Panc1 (cell line): Measurements from ENCODE around the gene PML. TPM values are rescaled to one million over a fixed set of nuclear protein-coding genes. Genes with fewer than 3 reads are reported as not detected.

ENCODE experiments used
- ATAC-seq: fragments of 200-7000 bp; cut with Tn5 transposase; 2 replicates; pipeline ENCODE4 v1.9.1; 2020; ENCODE audit warnings: mild to moderate bottlenecking, moderate library complexity
- BruUV-seq: library from RNA; stranded (reverse); fragments of 400-500 nt; replicated peaks from 2 replicates; lab custom pipeline; 2021; lab: Mats Ljungman, UMichigan
- CTCF ChIA-PET: fragments of 300-600 bp; sonication (Branson Sonifier 250); formaldehyde crosslinking; loops from one replicate; lab custom pipeline; 2022; ENCODE audit warnings: antibody characterized with exemption; lab: Charles Lee
- POLR2A ChIA-PET: fragments of 300-600 bp; sonication (Branson Sonifier 250); formaldehyde crosslinking; loops from one replicate; lab custom pipeline; 2022; ENCODE audit warnings: antibody characterized with exemption; lab: Charles Lee
- DNase-seq: peaks from one replicate; pipeline ENCODE4 v3.0.0-alpha.2; 2010; ENCODE audit warnings: low read depth, low spot score
- H3K27ac ChIP-seq: 2 replicates; pipeline ENCODE4 v1.5.1; 2011; ENCODE audit warnings: mild to moderate bottlenecking, low read length, inconsistent platforms
- H3K27me3 ChIP-seq: fragments of 200-500 bp; sonication (Bioruptor generic); 2 replicates; pipeline ENCODE4 v1.6.0; 2014; ENCODE audit warnings: low read length, inconsistent platforms; ENCODE audit not compliant: control insufficient read depth, insufficient read depth
- H3K36me3 ChIP-seq: fragments of 200-500 bp; sonication (Bioruptor generic); 2 replicates; pipeline ENCODE4 v1.5.1; 2014; ENCODE audit warnings: inconsistent platforms, mild to moderate bottlenecking, low read length, moderate library complexity; ENCODE audit not compliant: control insufficient read depth, insufficient read depth
- H3K4me1 ChIP-seq: 2 replicates; pipeline ENCODE4 v1.5.1; 2011; ENCODE audit warnings: inconsistent platforms, mild to moderate bottlenecking, low read length, moderate library complexity; ENCODE audit not compliant: control insufficient read depth, insufficient read depth
- H3K4me3 ChIP-seq, 2 experiments: 2 replicates each; pipeline ENCODE4 v1.5.1; 2011 to 2012; ENCODE audit warnings: low read depth in 2 of 2, low read length in 2 of 2, mild to moderate bottlenecking in 2 of 2, inconsistent platforms in 1 of 2, moderate library complexity in 1 of 2
- H3K9me3 ChIP-seq: fragments of 200-500 bp; sonication (Bioruptor generic); 2 replicates; pipeline ENCODE4 v1.5.1; 2014; ENCODE audit warnings: low read depth, mild to moderate bottlenecking, inconsistent platforms, low read length, moderate library complexity; ENCODE audit not compliant: control insufficient read depth, insufficient read depth
- POLR2AphosphoS5 ChIP-seq: IDR thresholded peaks from 2 replicates; pipeline ENCODE4 v1.6.1; 2012; ENCODE audit warnings: mild to moderate bottlenecking, low read depth, low read length, moderate library complexity
- SIN3A ChIP-seq: IDR thresholded peaks from 2 replicates; pipeline ENCODE4 v1.6.1; 2012; ENCODE audit warnings: low read depth, mild to moderate bottlenecking, low read length, moderate library complexity, borderline replicate concordance; ENCODE audit not compliant: insufficient read depth
- TCF7L2 ChIP-seq: IDR thresholded peaks from 2 replicates; pipeline ENCODE4 v1.6.1; 2011; ENCODE audit warnings: mild to moderate bottlenecking, low read depth, low read length, inconsistent platforms
- in situ Hi-C: cut with HindIII; loops from 2 replicates; pipeline ENCODE4 v1.10.0; 2016; ENCODE audit warnings: low sequenced_read_pairs, low pct_unique_long_range_greater_than_20kb
- intact Hi-C: fragments of 100-400 bp; cut with micrococcal nuclease; formaldehyde crosslinking; loops from one replicate; pipeline ENCODE4 v1.10.0; 2022; ENCODE audit not compliant: unreplicated experiment
- total RNA-seq: library from RNA; stranded (reverse); gene quantifications from one replicate; pipeline ENCODE4 v1.2.1, GENCODE V29; 2021; ENCODE audit not compliant: unreplicated experiment
- TF ChIP-seq, protein P1 (sequence below), 2 experiments: IDR thresholded peaks; 2 replicates each; pipeline ENCODE4 v1.6.1; 2011 to 2012; ENCODE audit warnings: low read depth in 2 of 2, control low read depth in 1 of 2, low read length in 1 of 2, mild to moderate bottlenecking in 1 of 2, moderate library complexity in 1 of 2; ENCODE audit not compliant: insufficient read depth in 1 of 2
- TF ChIP-seq, protein P2 (sequence below): fragments of 450-650 bp; IDR thresholded peaks from 2 replicates; pipeline ENCODE4 v1.5.1; 2017; ENCODE audit warnings: mild to moderate bottlenecking

The PML gene
- total RNA-seq, 1 experiment from 2014 or later, result 52.2 TPM

DNA sequence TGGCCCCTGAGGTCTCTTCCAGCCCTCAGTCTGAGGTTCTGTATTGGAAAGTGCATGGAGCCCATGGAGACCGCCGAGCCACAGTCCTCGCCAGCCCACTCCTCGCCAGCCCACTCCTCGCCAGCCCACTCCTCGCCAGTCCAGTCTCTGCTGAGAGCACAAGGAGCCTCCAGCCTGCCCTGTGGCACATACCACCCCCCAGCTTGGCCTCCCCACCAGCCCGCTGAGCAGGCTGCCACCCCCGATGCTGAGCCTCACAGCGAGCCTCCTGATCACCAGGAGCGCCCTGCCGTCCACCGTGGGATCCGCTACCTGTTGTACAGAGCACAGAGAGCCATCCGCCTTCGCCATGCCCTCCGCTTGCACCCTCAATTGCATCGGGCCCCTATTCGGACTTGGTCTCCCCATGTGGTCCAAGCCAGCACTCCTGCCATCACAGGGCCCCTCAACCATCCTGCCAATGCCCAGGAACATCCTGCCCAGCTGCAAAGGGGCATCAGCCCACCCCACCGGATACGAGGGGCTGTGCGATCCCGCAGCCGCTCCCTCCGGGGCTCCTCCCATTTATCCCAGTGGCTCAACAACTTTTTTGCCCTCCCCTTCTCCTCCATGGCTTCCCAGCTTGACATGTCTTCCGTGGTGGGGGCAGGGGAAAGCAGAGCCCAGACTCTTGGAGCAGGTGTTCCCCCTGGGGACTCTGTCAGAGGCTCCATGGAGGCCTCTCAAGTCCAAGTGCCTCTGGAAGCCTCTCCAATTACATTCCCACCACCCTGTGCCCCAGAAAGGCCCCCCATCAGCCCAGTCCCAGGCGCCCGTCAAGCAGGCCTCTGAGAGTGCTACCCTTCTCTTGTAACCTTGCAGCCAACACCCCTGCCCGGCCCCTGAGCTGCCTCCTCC lies 40.9 kb downstream of the PML start:
- TF ChIP-seq POLR2AphosphoS5, result no peak
- TF ChIP-seq, protein P1, sequence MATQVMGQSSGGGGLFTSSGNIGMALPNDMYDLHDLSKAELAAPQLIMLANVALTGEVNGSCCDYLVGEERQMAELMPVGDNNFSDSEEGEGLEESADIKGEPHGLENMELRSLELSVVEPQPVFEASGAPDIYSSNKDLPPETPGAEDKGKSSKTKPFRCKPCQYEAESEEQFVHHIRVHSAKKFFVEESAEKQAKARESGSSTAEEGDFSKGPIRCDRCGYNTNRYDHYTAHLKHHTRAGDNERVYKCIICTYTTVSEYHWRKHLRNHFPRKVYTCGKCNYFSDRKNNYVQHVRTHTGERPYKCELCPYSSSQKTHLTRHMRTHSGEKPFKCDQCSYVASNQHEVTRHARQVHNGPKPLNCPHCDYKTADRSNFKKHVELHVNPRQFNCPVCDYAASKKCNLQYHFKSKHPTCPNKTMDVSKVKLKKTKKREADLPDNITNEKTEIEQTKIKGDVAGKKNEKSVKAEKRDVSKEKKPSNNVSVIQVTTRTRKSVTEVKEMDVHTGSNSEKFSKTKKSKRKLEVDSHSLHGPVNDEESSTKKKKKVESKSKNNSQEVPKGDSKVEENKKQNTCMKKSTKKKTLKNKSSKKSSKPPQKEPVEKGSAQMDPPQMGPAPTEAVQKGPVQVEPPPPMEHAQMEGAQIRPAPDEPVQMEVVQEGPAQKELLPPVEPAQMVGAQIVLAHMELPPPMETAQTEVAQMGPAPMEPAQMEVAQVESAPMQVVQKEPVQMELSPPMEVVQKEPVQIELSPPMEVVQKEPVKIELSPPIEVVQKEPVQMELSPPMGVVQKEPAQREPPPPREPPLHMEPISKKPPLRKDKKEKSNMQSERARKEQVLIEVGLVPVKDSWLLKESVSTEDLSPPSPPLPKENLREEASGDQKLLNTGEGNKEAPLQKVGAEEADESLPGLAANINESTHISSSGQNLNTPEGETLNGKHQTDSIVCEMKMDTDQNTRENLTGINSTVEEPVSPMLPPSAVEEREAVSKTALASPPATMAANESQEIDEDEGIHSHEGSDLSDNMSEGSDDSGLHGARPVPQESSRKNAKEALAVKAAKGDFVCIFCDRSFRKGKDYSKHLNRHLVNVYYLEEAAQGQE (IDR thresholded peaks at IDR 0.05; ENCODE audit: insufficient read depth in 1 of 2, low read depth in 2 of 2, low read length in 1 of 2), result no peak
- no peak for TF ChIP-seq TCF7L2
- TF ChIP-seq SIN3A, result no peak
- TF ChIP-seq, protein P2, sequence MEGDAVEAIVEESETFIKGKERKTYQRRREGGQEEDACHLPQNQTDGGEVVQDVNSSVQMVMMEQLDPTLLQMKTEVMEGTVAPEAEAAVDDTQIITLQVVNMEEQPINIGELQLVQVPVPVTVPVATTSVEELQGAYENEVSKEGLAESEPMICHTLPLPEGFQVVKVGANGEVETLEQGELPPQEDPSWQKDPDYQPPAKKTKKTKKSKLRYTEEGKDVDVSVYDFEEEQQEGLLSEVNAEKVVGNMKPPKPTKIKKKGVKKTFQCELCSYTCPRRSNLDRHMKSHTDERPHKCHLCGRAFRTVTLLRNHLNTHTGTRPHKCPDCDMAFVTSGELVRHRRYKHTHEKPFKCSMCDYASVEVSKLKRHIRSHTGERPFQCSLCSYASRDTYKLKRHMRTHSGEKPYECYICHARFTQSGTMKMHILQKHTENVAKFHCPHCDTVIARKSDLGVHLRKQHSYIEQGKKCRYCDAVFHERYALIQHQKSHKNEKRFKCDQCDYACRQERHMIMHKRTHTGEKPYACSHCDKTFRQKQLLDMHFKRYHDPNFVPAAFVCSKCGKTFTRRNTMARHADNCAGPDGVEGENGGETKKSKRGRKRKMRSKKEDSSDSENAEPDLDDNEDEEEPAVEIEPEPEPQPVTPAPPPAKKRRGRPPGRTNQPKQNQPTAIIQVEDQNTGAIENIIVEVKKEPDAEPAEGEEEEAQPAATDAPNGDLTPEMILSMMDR, result no peak

DNA sequence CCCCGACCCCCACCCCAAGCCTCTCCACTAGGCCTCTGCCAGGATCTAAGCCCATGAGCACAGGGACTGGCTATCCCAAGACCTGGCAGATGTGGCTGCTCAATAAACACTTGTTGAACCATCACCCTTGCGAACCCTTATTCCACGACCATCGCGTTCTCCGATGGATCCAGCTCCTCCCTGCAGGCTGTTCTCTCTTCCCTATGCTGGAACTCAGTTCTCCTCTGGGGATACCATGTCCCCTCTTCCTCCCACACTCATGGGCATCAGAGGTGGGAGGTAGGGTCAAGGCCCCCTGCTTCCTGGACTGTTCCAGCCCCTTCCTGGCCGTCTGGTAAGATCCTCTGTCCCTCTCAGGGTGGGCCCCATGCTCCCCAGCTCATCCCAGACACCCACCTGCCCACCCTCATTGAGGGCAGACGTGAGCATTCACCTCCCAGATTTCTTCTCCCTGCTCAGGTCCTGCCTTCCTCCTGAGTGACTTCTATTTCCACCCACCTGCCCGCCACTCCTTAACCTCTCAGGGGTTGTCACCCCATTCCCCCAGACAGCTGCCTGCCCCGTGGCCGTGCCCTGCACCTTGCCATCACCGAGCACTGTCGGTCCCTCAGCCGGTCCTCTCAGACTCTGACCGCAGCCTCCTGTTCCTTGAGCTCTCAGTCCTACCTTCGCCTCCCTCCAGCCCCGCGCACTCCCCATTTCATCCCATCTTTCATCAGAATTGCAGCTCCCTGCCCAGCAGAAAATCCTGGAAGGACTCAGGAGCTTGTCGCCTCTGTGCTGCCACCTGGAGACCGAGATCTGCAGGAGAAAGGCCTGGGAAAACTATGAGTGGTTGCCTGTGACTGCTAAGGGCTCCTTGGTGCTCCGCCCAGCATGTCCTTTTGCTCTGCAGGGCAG lies 42.0 kb downstream of the PML start:
- H3K27ac ChIP-seq, result no peak overlapping the region
- no peaks in the 10 kb centered on the region for H3K4me1 ChIP-seq
- no peak for TF ChIP-seq TCF7L2
- TF ChIP-seq, protein P2, result peak; percentile 81; the same call in 1 of the 2 replicates
- ATAC-seq (peak; percentile 79), DNase-seq (no peak)
- H3K9me3 ChIP-seq, result no peaks in the 10 kb centered on the region
- no peaks in the 10 kb centered on the region; the same call in 1 of the 2 replicates for H3K36me3 ChIP-seq
- H3K4me3 ChIP-seq, result no peak overlapping the region
- no TSS peak for BruUV-seq
- no peaks in the 10 kb centered on the region for H3K27me3 ChIP-seq
- in situ Hi-C loops (no loop called here), intact Hi-C loops (loop anchor here (1.0 kb wide), 1 partner anchor 63 kb away; no protein-coding TSS in a partner anchor)
- ChIA-PET POLR2A (no interaction called here), CTCF (interaction anchor here (0.5 to 4.2 kb wide), 6 partner anchors 8 to 390 kb away, joined by 3 to 51 read pairs (median 4); no protein-coding TSS in a partner anchor)

More for the DNA sequence above, 40.9 kb downstream of the PML start:
- ChIA-PET POLR2A (no interaction called here), CTCF (interaction anchor here (4.2 kb wide), 1 partner anchor 63 kb away, joined by 51 read pairs; no protein-coding TSS in a partner anchor)
- intact Hi-C loops (no loop called here), in situ Hi-C loops (no loop called here)
- no peaks in the 10 kb centered on the region for H3K9me3 ChIP-seq
- no peaks in the 10 kb centered on the region for H3K4me1 ChIP-seq
- BruUV-seq, result no TSS peak
- no peaks in the 10 kb centered on the region; the same call in 1 of the 2 replicates for H3K36me3 ChIP-seq
- ATAC-seq (no peak), DNase-seq (no peak)
- H3K27ac ChIP-seq, result no peak overlapping the region
- H3K4me3 ChIP-seq, result no peak overlapping the region
- no peaks in the 10 kb centered on the region for H3K27me3 ChIP-seq
